SK-N-SH (cell line): ENCODE measurements around the gene COBLL1. TPM values are rescaled to one million over a fixed set of nuclear protein-coding genes. Genes with fewer than 3 reads are reported as not detected.

Experiments
- CTCF ChIA-PET: fragments of 300-600, 350-600 bp; formaldehyde crosslinking; extraction: SDS; loops from one replicate; lab custom pipeline; 2021; lab: Yijun Ruan, JAX
- POLR2A ChIA-PET: fragments of 350-600 bp; sonication (Branson Sonifier 250); formaldehyde crosslinking; extraction: SDS; loops from one replicate; lab custom pipeline; 2020; ENCODE audit warnings: antibody characterized with exemption, inconsistent platforms; lab: Yijun Ruan, JAX
- DNase-seq: peaks from one replicate; pipeline ENCODE4 v3.0.0; 2012
- H2AFZ ChIP-seq: fragments of 200-600 bp; sonication (generic); 2 replicates; pipeline ENCODE4 v1.8.1; 2016; ENCODE audit warnings: antibody characterized with exemption, mild to moderate bottlenecking, low read depth
- H3F3A ChIP-seq: fragments of 200-600 bp; sonication (generic); replicated peaks from 2 replicates; pipeline ENCODE3; 2016; ENCODE audit warnings: antibody characterized with exemption, mild to moderate bottlenecking; ENCODE audit not compliant: insufficient read depth
- H3K27ac ChIP-seq, 2 experiments: fragments of 200-500 bp in 1 of 2; fragments of 200-600 bp in 1 of 2; sonication (Bioruptor generic) in 1 of 2; sonication (generic), shearing (Covaris generic) in 1 of 2; 2 replicates each; pipeline versions ENCODE4 v1.5.1 to v1.6.1; 2014 to 2016; ENCODE audit warnings: low read depth in 2 of 2, inconsistent platforms in 1 of 2, low read length in 1 of 2, mild to moderate bottlenecking in 1 of 2, mixed read lengths in 1 of 2
- H3K27me3 ChIP-seq: fragments of 200-600 bp; sonication (generic), shearing (Covaris generic); 2 replicates; pipeline ENCODE4 v1.6.1; 2016; ENCODE audit warnings: mixed run types; ENCODE audit not compliant: insufficient read depth
- H3K36me3 ChIP-seq, 2 experiments: fragments of 200-500 bp in 1 of 2; fragments of 200-600 bp in 1 of 2; sonication (Bioruptor generic) in 1 of 2; sonication (generic) in 1 of 2; replicated peaks in 1 of 2; 2 replicates each; pipeline versions ENCODE3 to v1.5.1; 2014 to 2016; ENCODE audit warnings: low read length in 1 of 2, mild to moderate bottlenecking in 1 of 2; ENCODE audit not compliant: insufficient read depth in 2 of 2, control insufficient read depth in 1 of 2
- H3K4me1 ChIP-seq, 2 experiments: fragments of 200-500 bp in 1 of 2; fragments of 200-600 bp in 1 of 2; sonication (Bioruptor generic) in 1 of 2; sonication (generic), shearing (Covaris generic) in 1 of 2; 2 replicates each; pipeline versions ENCODE4 v1.5.1 to v1.6.1; 2014 to 2016; ENCODE audit warnings: low read depth in 1 of 2, low read length in 1 of 2, mixed run types in 1 of 2; ENCODE audit not compliant: insufficient read depth in 2 of 2, control insufficient read depth in 1 of 2
- H3K4me2 ChIP-seq: fragments of 200-600 bp; sonication (generic), shearing (Covaris generic); 2 replicates; pipeline ENCODE4 v1.6.1; 2017; ENCODE audit warnings: mixed run types
- H3K4me3 ChIP-seq, 2 experiments: fragments of 200-500 bp in 1 of 2; fragments of 200-600 bp in 1 of 2; sonication (Bioruptor generic) in 1 of 2; sonication (generic), shearing (Covaris generic) in 1 of 2; 2 replicates each; pipeline versions ENCODE4 v1.5.1 to v1.8.1; 2014 to 2016; ENCODE audit warnings: low read depth in 2 of 2, inconsistent platforms in 1 of 2, low read length in 1 of 2, mild to moderate bottlenecking in 1 of 2, mixed read lengths in 1 of 2, moderate library complexity in 1 of 2
- H3K79me2 ChIP-seq: fragments of 200-600 bp; sonication (generic); 2 replicates; pipeline ENCODE4 v1.8.1; 2017; ENCODE audit warnings: mild to moderate bottlenecking; ENCODE audit not compliant: insufficient read depth
- H3K9ac ChIP-seq: fragments of 200-600 bp; sonication (generic); 2 replicates; pipeline ENCODE4 v1.6.1; 2017; ENCODE audit warnings: mixed run types
- H3K9me2 ChIP-seq: fragments of 200-600 bp; sonication (generic); 2 replicates; pipeline ENCODE4 v1.6.1; 2017; ENCODE audit warnings: mixed run types
- H3K9me3 ChIP-seq: fragments of 200-600 bp; sonication (generic); 2 replicates; pipeline ENCODE4 v1.6.1; 2017; ENCODE audit warnings: mixed run types, mild to moderate bottlenecking, moderate library complexity
- H4K20me1 ChIP-seq: fragments of 200-600 bp; sonication (generic); 2 replicates; pipeline ENCODE4 v1.6.1; 2017; ENCODE audit warnings: mild to moderate bottlenecking, mixed run types; ENCODE audit not compliant: insufficient read depth
- CHD2 ChIP-seq: fragments of 150-350 bp; IDR thresholded peaks from 2 replicates; pipeline ENCODE4 v1.6.1; 2018; ENCODE audit warnings: low read length; ENCODE audit not compliant: partially characterized antibody
- ELF1 ChIP-seq: IDR thresholded peaks from 2 replicates; pipeline ENCODE4 v1.4.0; 2012
- FOXM1 ChIP-seq: IDR thresholded peaks from 2 replicates; pipeline ENCODE4 v1.4.0; 2012; ENCODE audit warnings: low read depth, mild to moderate bottlenecking
- MEF2A ChIP-seq: IDR thresholded peaks from 2 replicates; pipeline ENCODE4 v1.4.0; 2012; ENCODE audit warnings: low read depth, borderline replicate concordance
- MXI1 ChIP-seq: IDR thresholded peaks from 2 replicates; pipeline ENCODE4 v1.6.1; 2012; ENCODE audit warnings: mild to moderate bottlenecking, low read depth, low read length, improper control_type of control experiment
- NFIC ChIP-seq: IDR thresholded peaks from 2 replicates; pipeline ENCODE4 v1.4.0; 2012; ENCODE audit warnings: borderline replicate concordance
- NRF1 ChIP-seq: IDR thresholded peaks from 2 replicates; pipeline ENCODE4 v1.6.1; 2012; ENCODE audit warnings: low read depth, mild to moderate bottlenecking, low read length
- PBX3 ChIP-seq: IDR thresholded peaks from 2 replicates; pipeline ENCODE4; 2012
- POLR2AphosphoS5 ChIP-seq: IDR thresholded peaks from 2 replicates; pipeline ENCODE4 v1.6.1; 2012; ENCODE audit warnings: low read depth, low read length
- REST ChIP-seq: IDR thresholded peaks from 2 replicates; pipeline ENCODE4 v1.6.1; 2012; ENCODE audit warnings: mild to moderate bottlenecking, low read depth, low read length, moderate library complexity
- RXRA ChIP-seq: IDR thresholded peaks from 2 replicates; pipeline ENCODE4 v1.4.0; 2012; ENCODE audit warnings: low read depth, mild to moderate bottlenecking, borderline replicate concordance
- SMC3 ChIP-seq: IDR thresholded peaks from 2 replicates; pipeline ENCODE4 v1.6.1; 2012; ENCODE audit warnings: low read depth, low read length, improper control_type of control experiment
- TAF1 ChIP-seq: IDR thresholded peaks from 2 replicates; pipeline ENCODE4 v1.6.1; 2012; ENCODE audit warnings: low read depth, mild to moderate bottlenecking, low read length, moderate library complexity, borderline replicate concordance
- TCF12 ChIP-seq: IDR thresholded peaks from 2 replicates; pipeline ENCODE4 v1.4.0; 2012
- USF1 ChIP-seq: IDR thresholded peaks from 2 replicates; pipeline ENCODE4 v1.4.0; 2012; ENCODE audit warnings: low read depth, borderline replicate concordance
- USF2 ChIP-seq: fragments of 150-350 bp; IDR thresholded peaks from 2 replicates; pipeline ENCODE4 v1.6.1; 2017; ENCODE audit warnings: antibody characterized with exemption, low read length, low read depth, borderline replicate concordance
- YY1 ChIP-seq: IDR thresholded peaks from 2 replicates; pipeline ENCODE4 v1.4.0; 2012; ENCODE audit warnings: low read depth, mild to moderate bottlenecking
- ZBTB33 ChIP-seq: IDR thresholded peaks from 2 replicates; pipeline ENCODE4 v1.4.0; 2012; ENCODE audit warnings: low read depth, borderline replicate concordance
- polyA plus RNA-seq, 3 experiments: library from polyadenylated mRNA; depleted of rRNA; stranded (reverse); fragments of >200 nt; gene quantifications; 2 replicates each; pipeline ENCODE4 v1.2.3, GENCODE V29; 2012

The COBLL1 gene
- polyA plus RNA-seq, 1 of the 3 experiments (the other 2 are of a cell fraction): 3.1 TPM

DNA sequence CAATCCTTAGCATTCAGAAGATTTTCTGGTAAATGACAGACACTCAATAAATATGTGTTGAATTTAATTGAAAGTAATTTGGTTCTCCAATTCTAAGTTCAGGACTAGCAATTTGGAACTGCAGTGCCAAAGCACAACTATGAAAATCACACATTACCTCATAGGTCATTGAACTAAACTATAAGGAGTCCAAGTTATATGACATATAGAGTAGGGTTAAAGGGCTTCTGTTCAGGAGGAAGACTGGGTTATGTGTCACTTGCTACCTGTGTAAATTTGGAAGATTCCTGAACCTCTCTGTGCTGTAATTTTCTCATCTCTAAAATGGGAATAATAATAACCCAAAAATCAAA lies 27.8 kb upstream of the COBLL1 start:
- Histone ChIP-seq H3K4me2 (no peak overlapping the region), H3K79me2 (no peaks in the 10 kb centered on the region), H3K4me3 (no peak overlapping the region), H3K27ac (no peak overlapping the region), H3K9ac (no peak overlapping the region), H3K4me1 (no peaks in the 10 kb centered on the region), H2AFZ (no peak overlapping the region), H3K27me3 (no peaks in the 10 kb centered on the region), H3K9me3 (no peaks in the 10 kb centered on the region), H3K9me2 (no peaks in the 10 kb centered on the region), H4K20me1 (no peaks in the 10 kb centered on the region), H3F3A (no peaks in the 10 kb centered on the region), H3K36me3 (no peaks in the 10 kb centered on the region)
- POLR2A ChIA-PET: no interaction called here
- no peak for TF ChIP-seq PBX3
- TF ChIP-seq MXI1: no peak
- TF ChIP-seq ZBTB33: no peak
- TF ChIP-seq CHD2: no peak
- TF ChIP-seq MEF2A: no peak
- no peak for TF ChIP-seq TCF12
- TF ChIP-seq YY1: no peak
- TF ChIP-seq REST: no peak
- no peak for TF ChIP-seq ELF1
- no peak for TF ChIP-seq POLR2AphosphoS5
- TF ChIP-seq USF2: no peak
- TF ChIP-seq SMC3: no peak
- TF ChIP-seq USF1: no peak
- no peak for TF ChIP-seq RXRA
- TF ChIP-seq NRF1: no peak
- no peak for TF ChIP-seq FOXM1
- no peak for TF ChIP-seq NFIC
- no peak for TF ChIP-seq TAF1
- no peak for DNase-seq
- CTCF ChIA-PET: interaction anchor here (1.0 kb wide), 1 partner anchor 21 kb away, joined by 5 read pairs; no protein-coding TSS in a partner anchor
